Measurements from ENCODE around the gene SMARCA5.
A peak's percentile ranks its signal among the peaks of the same experiment; 100 is the strongest.
"Not testable (repeated sequence)": the region's sequence is repeated elsewhere in the genome, so short reads cannot be mapped to it uniquely, and the experiment has no call there.

Gene SMARCA5

GRCh38 chr4:143513314-143514168 is at the start of gene SMARCA5:
TSS of gene SMARCA5 (plus strand) at chr4:143513702. CDS start at chr4:143513925, 223 bp downstream.
- peak; percentile 92 for DNase-seq

GRCh38 chr4:143473334-143474126 is 40.0 kb upstream of the SMARCA5 start:
- no peak for DNase-seq

- DNase-seq: no peak
These were observed 36.0 kb upstream of the SMARCA5 start for GRCh38 chr4:143477487-143477886.

GRCh38 chr4:143481361-143481760 is 32.1 kb upstream of the SMARCA5 start:
- no peak for DNase-seq

GRCh38 chr4:143482840-143483239 is 30.7 kb upstream of the SMARCA5 start:
- peak; percentile 21 for DNase-seq

- DNase-seq: no peak
These were observed 27.2 kb upstream of the SMARCA5 start for GRCh38 chr4:143486314-143486713.

- DNase-seq: no peak
These were observed 24.8 kb upstream of the SMARCA5 start for GRCh38 chr4:143488687-143489086.

- DNase-seq: no peak
These were observed 24.4 kb upstream of the SMARCA5 start for GRCh38 chr4:143489106-143489505.

- no peak for DNase-seq
These were observed 15.5 kb upstream of the SMARCA5 start for GRCh38 chr4:143498021-143498420.

GRCh38 chr4:143502231-143502630 is 11.3 kb upstream of the SMARCA5 start:
- no peak for DNase-seq

- DNase-seq: no peak
These were observed 7.5 kb upstream of the SMARCA5 start for GRCh38 chr4:143506031-143506430.

GRCh38 chr4:143511906-143512305 is 1.6 kb upstream of the SMARCA5 start:
- DNase-seq: no peak

- DNase-seq: no peak
These were observed 556 bp upstream of the SMARCA5 start for GRCh38 chr4:143512978-143513313.

- no peak for DNase-seq
These were observed 630 bp downstream of the SMARCA5 start for GRCh38 chr4:143514169-143514495.

- peak; percentile 35 for DNase-seq
These were observed 995 bp downstream of the SMARCA5 start for GRCh38 chr4:143514497-143514896.

- DNase-seq: no peak
These were observed 1.4 kb downstream of the SMARCA5 start for GRCh38 chr4:143514901-143515300.

- no peak for DNase-seq
These were observed 2.4 kb downstream of the SMARCA5 start for GRCh38 chr4:143515905-143516304.

GRCh38 chr4:143517764-143518163 is 4.3 kb downstream of the SMARCA5 start:
- no peak for DNase-seq

- DNase-seq: no peak
These were observed 10.7 kb downstream of the SMARCA5 start for GRCh38 chr4:143524211-143524610.

GRCh38 chr4:143528046-143528445 is 14.5 kb downstream of the SMARCA5 start:
- not testable (repeated sequence) for DNase-seq

- DNase-seq: no peak
These were observed 17.9 kb downstream of the SMARCA5 start for GRCh38 chr4:143531380-143531779.

- DNase-seq: no peak
These were observed 18.4 kb downstream of the SMARCA5 start for GRCh38 chr4:143531788-143532491.

GRCh38 chr4:143538979-143539669 is 25.6 kb downstream of the SMARCA5 start:
- DNase-seq: no peak

All from NCI-H345 (cell line).